Raji (cell line): Measurements from ENCODE around the gene GNRHR.

Experiments used
- POLR2A ChIP-seq: IDR thresholded peaks from 2 replicates; pipeline ENCODE4 v1.6.1; 2011; ENCODE audit warnings: low read depth, low read length, control low read depth; ENCODE audit not compliant: insufficient read depth

The GNRHR gene

GRCh38 chr4:67714955-67715354 lies 39.2 kb downstream of the GNRHR start:
- TF ChIP-seq POLR2A = no peak

- TF ChIP-seq POLR2A = no peak
Measured at GRCh38 chr4:67714248-67714583, 40.0 kb downstream of the GNRHR start.

- TF ChIP-seq POLR2A = no peak
Measured at GRCh38 chr4:67713529-67714247, 40.5 kb downstream of the GNRHR start.

- TF ChIP-seq POLR2A = no peak
Measured at GRCh38 chr4:67712650-67713528, 41.3 kb downstream of the GNRHR start.

GRCh38 chr4:67712000-67712625 lies 42.1 kb downstream of the GNRHR start:
- TF ChIP-seq POLR2A = no peak

- TF ChIP-seq POLR2A = no peak
Measured at GRCh38 chr4:67704843-67705242, 49.3 kb downstream of the GNRHR start.

- no peak for TF ChIP-seq POLR2A
Measured at GRCh38 chr4:67702166-67702565, 52.0 kb downstream of the GNRHR start.

GRCh38 chr4:67701517-67701850 lies 52.7 kb downstream of the GNRHR start:
- TF ChIP-seq POLR2A = no peak

- TF ChIP-seq POLR2A = peak; percentile 92
Measured at GRCh38 chr4:67700738-67701516, 53.3 kb downstream of the GNRHR start, which contains the start of gene UBA6. TSS of gene UBA6 (minus strand) at chr4:67701155. CDS start at chr4:67701119, 36 bp downstream.

GRCh38 chr4:67700116-67700737 lies 54.0 kb downstream of the GNRHR start:
- TF ChIP-seq POLR2A = no peak

GRCh38 chr4:67699603-67700002 lies 54.6 kb downstream of the GNRHR start:
- no peak for TF ChIP-seq POLR2A

GRCh38 chr4:67697860-67698687 lies 56.1 kb downstream of the GNRHR start:
- no peak for TF ChIP-seq POLR2A

- no peak for TF ChIP-seq POLR2A
Measured at GRCh38 chr4:67696061-67696460, 58.1 kb downstream of the GNRHR start.

- TF ChIP-seq POLR2A = no peak
Measured at GRCh38 chr4:67694662-67695061, 59.5 kb downstream of the GNRHR start.
